Trophoblast cell (in vitro differentiated cells and primary cell): ENCODE measurements around the gene TOMM40L.

ENCODE experiments used
- DNase-seq, 2 donors: peaks; one replicate each; pipeline ENCODE4 v3.0.0-alpha.2; 2016
- H2AFZ ChIP-seq: 2 replicates; pipeline ENCODE4 v1.6.1; 2013; ENCODE audit warnings: low read length, moderate library complexity, mild to moderate bottlenecking; ENCODE audit not compliant: insufficient read depth, poor library complexity
- H2AK5ac ChIP-seq: 2 replicates; pipeline ENCODE4 v1.6.1; 2013; ENCODE audit warnings: mild to moderate bottlenecking, low read length
- H2BK120ac ChIP-seq: 2 replicates; pipeline ENCODE4 v1.6.1; 2013; ENCODE audit warnings: low read length, mild to moderate bottlenecking, moderate library complexity; ENCODE audit not compliant: insufficient read depth, poor library complexity
- H2BK12ac ChIP-seq: 2 replicates; pipeline ENCODE4 v1.6.1; 2013; ENCODE audit warnings: mild to moderate bottlenecking, low read length, moderate library complexity
- H2BK5ac ChIP-seq: 2 replicates; pipeline ENCODE4 v1.6.1; 2013; ENCODE audit warnings: low read length, low read depth, moderate library complexity, mild to moderate bottlenecking; ENCODE audit not compliant: poor library complexity
- H3K14ac ChIP-seq: 2 replicates; pipeline ENCODE4 v1.6.1; 2013; ENCODE audit warnings: mild to moderate bottlenecking, low read length
- H3K18ac ChIP-seq: 2 replicates; pipeline ENCODE4 v1.6.1; 2013; ENCODE audit warnings: mild to moderate bottlenecking, low read length
- H3K23ac ChIP-seq: 2 replicates; pipeline ENCODE4 v1.6.1; 2013; ENCODE audit warnings: low read length
- H3K27ac ChIP-seq: 2 replicates; pipeline ENCODE4 v1.5.1; 2013; ENCODE audit warnings: low read depth, mild to moderate bottlenecking, inconsistent platforms, low read length, moderate library complexity
- H3K27me3 ChIP-seq: 2 replicates; pipeline ENCODE4 v1.6.1; 2013; ENCODE audit warnings: inconsistent platforms, mild to moderate bottlenecking, low read length, moderate library complexity; ENCODE audit not compliant: insufficient read depth
- H3K36me3 ChIP-seq, 2 experiments: 1 replicate in 1 of 2; 2 replicates in 1 of 2; pipeline ENCODE4 v1.6.1; 2013; ENCODE audit warnings: low read length in 2 of 2, mild to moderate bottlenecking in 2 of 2, moderate library complexity in 1 of 2; ENCODE audit not compliant: insufficient read depth in 2 of 2, control insufficient read depth in 1 of 2
- H3K4ac ChIP-seq: 2 replicates; pipeline ENCODE4 v1.6.1; 2013; ENCODE audit warnings: low read depth, mild to moderate bottlenecking, low read length, moderate library complexity
- H3K4me1 ChIP-seq, 2 experiments: 1 replicate in 1 of 2; 2 replicates in 1 of 2; pipeline ENCODE4 v1.6.1; 2013; ENCODE audit warnings: low read length in 2 of 2, mild to moderate bottlenecking in 2 of 2, moderate library complexity in 1 of 2; ENCODE audit not compliant: insufficient read depth in 2 of 2, control insufficient read depth in 1 of 2
- H3K4me2 ChIP-seq: 2 replicates; pipeline ENCODE4 v1.6.1; 2013; ENCODE audit warnings: inconsistent platforms, mild to moderate bottlenecking, low read length, moderate library complexity
- H3K4me3 ChIP-seq: 2 replicates; pipeline ENCODE4 v1.5.1; 2013; ENCODE audit warnings: mild to moderate bottlenecking, low read depth, low read length, inconsistent platforms
- H3K79me1 ChIP-seq: one replicate; pipeline ENCODE4 v1.6.1; 2013; ENCODE audit warnings: low read length
- H3K79me2 ChIP-seq: 2 replicates; pipeline ENCODE4 v1.6.1; 2013; ENCODE audit warnings: low read length, mild to moderate bottlenecking; ENCODE audit not compliant: control insufficient read depth, insufficient read depth, poor library complexity
- H3K9ac ChIP-seq: 2 replicates; pipeline ENCODE4 v1.6.1; 2013; ENCODE audit warnings: mild to moderate bottlenecking, low read length
- H3K9me3 ChIP-seq: 2 replicates; pipeline ENCODE4 v1.6.1; 2013; ENCODE audit warnings: low read depth, mild to moderate bottlenecking, control low read depth, inconsistent platforms, low read length; ENCODE audit not compliant: insufficient read depth
- H4K12ac ChIP-seq: 2 replicates; pipeline ENCODE4 v1.6.1; 2013; ENCODE audit warnings: low read depth, mild to moderate bottlenecking, low read length, moderate library complexity
- H4K8ac ChIP-seq: 2 replicates; pipeline ENCODE4 v1.6.1; 2013; ENCODE audit warnings: low read depth, mild to moderate bottlenecking, low read length, moderate library complexity
- H4K91ac ChIP-seq: one replicate; pipeline ENCODE4 v1.6.1; 2013; ENCODE audit warnings: low read depth, mild to moderate bottlenecking, low read length, moderate library complexity
- WGBS: extraction: QIAGEN DNeasy Blood & Tissue Kit; methylation state at CpG from one replicate; pipeline ENCODE4 v1.1.7; 2013; ENCODE audit warnings: missing lambda C conversion rate; ENCODE audit not compliant: insufficient read length, insufficient coverage; ENCODE audit errors: extremely low coverage; 5-methylcytosine and 5-hydroxymethylcytosine counted together

The TOMM40L gene

DNA sequence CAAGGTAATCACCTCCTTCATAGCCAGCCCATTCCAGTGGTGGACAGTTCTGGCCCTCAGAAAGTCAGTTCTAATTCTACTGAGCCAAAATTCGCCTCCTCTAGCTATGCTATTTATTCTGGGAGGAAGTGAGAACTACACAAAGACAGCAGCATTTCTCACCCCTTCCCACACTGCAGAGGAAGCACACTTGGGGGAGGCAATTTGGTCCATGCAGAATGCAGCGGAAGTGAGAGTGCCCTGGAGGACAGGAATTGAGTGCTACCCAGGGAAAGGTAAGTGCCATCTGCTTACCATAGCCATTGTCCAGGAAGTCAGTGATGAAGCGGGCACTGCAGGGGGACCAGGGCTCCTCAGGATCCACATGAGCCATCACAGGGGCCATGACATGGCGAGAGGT, 30.7 kb upstream of the TOMM40L start:
- no peak overlapping the region for H2BK5ac ChIP-seq
- H3K27ac ChIP-seq, result no peak overlapping the region
- no peak overlapping the region for H3K23ac ChIP-seq
- H3K4me1 ChIP-seq, result peaks cover 13 to 15% of the 10 kb centered on the region in 2 experiments
- H3K4me2 ChIP-seq, result no peak overlapping the region
- H2BK120ac ChIP-seq, result no peak overlapping the region
- H3K79me2 ChIP-seq, result peaks cover 2% of the 10 kb centered on the region
- H3K14ac ChIP-seq, result no peak overlapping the region
- H3K4ac ChIP-seq, result no peak overlapping the region
- H3K4me3 ChIP-seq, result no peak overlapping the region
- no peak for DNase-seq
- no peak overlapping the region for H3K18ac ChIP-seq
- H2AFZ ChIP-seq, result no peak overlapping the region
- no peak overlapping the region for H2BK12ac ChIP-seq
- no peak overlapping the region for H2AK5ac ChIP-seq
- H4K91ac ChIP-seq, result no peak overlapping the region
- no peaks in the 10 kb centered on the region for H3K27me3 ChIP-seq
- no peaks in the 10 kb centered on the region for H3K36me3 ChIP-seq
- H3K9me3 ChIP-seq, result no peaks in the 10 kb centered on the region
- H4K8ac ChIP-seq, result no peak overlapping the region
- peaks cover 2% of the 10 kb centered on the region for H3K79me1 ChIP-seq
- H3K9ac ChIP-seq, result no peak overlapping the region
- WGBS, result no CpG with 5 or more reads among the region's 4 CpGs
- H4K12ac ChIP-seq, result no peak overlapping the region

GRCh38 chr1:161196111-161196510, 29.7 kb upstream of the TOMM40L start:
- no CpG with 5 or more reads among the region's 7 CpGs for WGBS
- no peak overlapping the region for H3K27ac ChIP-seq
- H3K14ac ChIP-seq, result no peak overlapping the region
- H2BK120ac ChIP-seq, result no peak overlapping the region
- peaks cover 2% of the 10 kb centered on the region for H3K79me2 ChIP-seq
- no peak overlapping the region for H3K18ac ChIP-seq
- DNase-seq, result no peak
- no peak overlapping the region for H3K4me2 ChIP-seq
- no peak overlapping the region for H4K12ac ChIP-seq
- no peaks in the 10 kb centered on the region for H3K27me3 ChIP-seq
- H3K4me1 ChIP-seq, result peaks cover 18 to 19% of the 10 kb centered on the region in 2 experiments
- H2AFZ ChIP-seq, result no peak overlapping the region
- no peaks in the 10 kb centered on the region for H3K36me3 ChIP-seq
- H4K8ac ChIP-seq, result no peak overlapping the region
- H2BK5ac ChIP-seq, result no peak overlapping the region
- no peak overlapping the region for H3K23ac ChIP-seq
- H3K9me3 ChIP-seq, result no peaks in the 10 kb centered on the region
- peaks cover 6% of the 10 kb centered on the region for H3K79me1 ChIP-seq
- no peak overlapping the region for H2AK5ac ChIP-seq
- H3K9ac ChIP-seq, result no peak overlapping the region
- no peak overlapping the region for H3K4ac ChIP-seq
- H4K91ac ChIP-seq, result no peak overlapping the region
- no peak overlapping the region for H3K4me3 ChIP-seq
- H2BK12ac ChIP-seq, result no peak overlapping the region

- Histone ChIP-seq H3K4ac (no peak overlapping the region), H3K4me1 (peaks cover 24 to 26% of the 10 kb centered on the region in 2 experiments), H3K36me3 (no peaks in the 10 kb centered on the region), H3K27ac (no peak overlapping the region), H3K18ac (no peak overlapping the region), H3K79me1 (peaks cover 7% of the 10 kb centered on the region), H3K23ac (no peak overlapping the region), H3K14ac (no peak overlapping the region), H3K9ac (no peak overlapping the region), H4K8ac (peak overlapping the region; percentile 1), H2AFZ (no peak overlapping the region), H3K9me3 (no peaks in the 10 kb centered on the region), H2BK120ac (no peak overlapping the region), H3K4me2 (no peak overlapping the region), H3K4me3 (no peak overlapping the region), H4K12ac (peak overlapping the region; percentile 2), H3K27me3 (no peaks in the 10 kb centered on the region), H4K91ac (no peak overlapping the region), H2BK5ac (no peak overlapping the region), H2BK12ac (no peak overlapping the region), H2AK5ac (no peak overlapping the region), H3K79me2 (peaks cover 2% of the 10 kb centered on the region)
- WGBS, result no CpG with 5 or more reads among the region's 27 CpGs
- no peak for DNase-seq
Observed at GRCh38 chr1:161196521-161197451, 29.1 kb upstream of the TOMM40L start.

DNA sequence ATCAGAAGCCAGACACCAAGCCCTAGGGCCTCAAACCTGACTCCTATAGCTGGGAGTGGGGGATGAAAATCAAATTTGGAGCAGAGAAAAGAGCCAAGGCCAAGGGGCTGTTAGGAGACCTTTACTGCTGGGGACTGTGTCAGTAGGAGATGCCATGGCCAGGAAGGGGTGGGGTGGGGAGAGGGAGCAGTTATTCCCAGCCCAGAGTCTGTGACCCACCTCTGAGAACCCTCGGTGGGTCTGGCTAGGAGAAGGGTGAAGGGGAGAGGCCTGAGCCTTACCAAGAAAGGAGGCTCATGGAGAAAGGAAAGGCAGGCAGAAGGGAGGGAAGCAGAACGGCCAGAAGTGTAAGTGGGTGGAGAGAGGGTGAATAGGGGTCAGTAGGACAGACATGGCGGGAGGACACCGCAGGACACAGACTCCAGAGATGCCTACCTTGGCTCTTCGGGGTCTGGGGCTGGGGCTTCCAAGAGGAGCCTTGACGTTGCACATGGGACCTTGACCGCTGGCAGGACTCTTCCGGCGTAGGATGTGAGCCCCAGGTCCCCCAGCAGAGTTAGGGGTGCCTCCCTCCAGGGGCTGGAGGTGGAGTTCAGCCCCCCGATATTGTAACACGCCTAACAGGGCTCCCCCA, 28.2 kb upstream of the TOMM40L start:
- H3K4me2 ChIP-seq, result no peak overlapping the region
- H3K9me3 ChIP-seq, result no peaks in the 10 kb centered on the region
- DNase-seq, result no peak
- no peak overlapping the region for H3K23ac ChIP-seq
- H3K14ac ChIP-seq, result no peak overlapping the region
- H3K36me3 ChIP-seq, result no peaks in the 10 kb centered on the region
- no peak overlapping the region for H2AK5ac ChIP-seq
- no peak overlapping the region for H4K91ac ChIP-seq
- H3K4me3 ChIP-seq, result no peak overlapping the region
- peaks cover 24 to 27% of the 10 kb centered on the region in 2 experiments for H3K4me1 ChIP-seq
- no peak overlapping the region for H2AFZ ChIP-seq
- H3K79me2 ChIP-seq, result peaks cover 6% of the 10 kb centered on the region
- no peak overlapping the region for H4K8ac ChIP-seq
- H3K9ac ChIP-seq, result no peak overlapping the region
- H4K12ac ChIP-seq, result no peak overlapping the region
- no peak overlapping the region for H2BK5ac ChIP-seq
- H3K18ac ChIP-seq, result no peak overlapping the region
- H2BK120ac ChIP-seq, result no peak overlapping the region
- no peaks in the 10 kb centered on the region for H3K27me3 ChIP-seq
- H2BK12ac ChIP-seq, result no peak overlapping the region
- no peak overlapping the region for H3K4ac ChIP-seq
- no peak overlapping the region for H3K27ac ChIP-seq
- WGBS, result no CpG with 5 or more reads among the region's 11 CpGs
- H3K79me1 ChIP-seq, result peaks cover 14% of the 10 kb centered on the region
